AG04450 (cell line): ENCODE data around the gene ILDR1. TPM values are rescaled to one million over a fixed set of nuclear protein-coding genes. Genes with fewer than 3 reads are reported as not detected.
"Not testable (repeated sequence)": the region's sequence is repeated elsewhere in the genome, so short reads cannot be mapped to it uniquely, and the experiment has no call there.

Experiments
- CTCF ChIA-PET: fragments of 300-600, 350-600 bp; formaldehyde crosslinking; extraction: SDS; loops from one replicate; lab custom pipeline; 2022; ENCODE audit warnings: antibody characterized with exemption, inconsistent platforms; lab: Charles Lee
- POLR2A ChIA-PET: fragments of 350-600 bp; formaldehyde crosslinking; extraction: SDS; loops from one replicate; lab custom pipeline; 2021; ENCODE audit warnings: antibody characterized with exemption, inconsistent platforms; lab: Yijun Ruan, JAX
- DNase-seq: peaks from one replicate; pipeline ENCODE4 v3.0.0-alpha.2; 2011; ENCODE audit warnings: low read depth, low spot score
- H3K27ac ChIP-seq: one replicate; pipeline ENCODE4 v1.5.1; 2012; ENCODE audit warnings: low read depth, low read length, control low read depth
- H3K27me3 ChIP-seq: one replicate; pipeline ENCODE4 v1.6.0; 2012; ENCODE audit warnings: low read length; ENCODE audit not compliant: control insufficient read depth, insufficient read depth
- H3K4me3 ChIP-seq: 2 replicates; pipeline ENCODE4 v1.5.1; 2011; ENCODE audit warnings: mild to moderate bottlenecking, low read depth, low read length, control low read depth
- H3K9me3 ChIP-seq: 2 replicates; pipeline ENCODE4 v1.5.1; 2012; ENCODE audit warnings: low read length; ENCODE audit not compliant: control insufficient read depth, insufficient read depth
- polyA plus RNA-seq: library from polyadenylated mRNA; depleted of rRNA; stranded (reverse); fragments of >200 nt; gene quantifications from 2 replicates; pipeline ENCODE4 v1.2.3, GENCODE V29; 2011
- TF ChIP-seq, protein P1 (sequence below): IDR thresholded peaks from 2 replicates; pipeline ENCODE4 v1.5.1; 2011; ENCODE audit warnings: low read depth, low read length, control low read depth, inconsistent platforms

The ILDR1 gene
- polyA plus RNA-seq, 1 experiment: not detected

DNA sequence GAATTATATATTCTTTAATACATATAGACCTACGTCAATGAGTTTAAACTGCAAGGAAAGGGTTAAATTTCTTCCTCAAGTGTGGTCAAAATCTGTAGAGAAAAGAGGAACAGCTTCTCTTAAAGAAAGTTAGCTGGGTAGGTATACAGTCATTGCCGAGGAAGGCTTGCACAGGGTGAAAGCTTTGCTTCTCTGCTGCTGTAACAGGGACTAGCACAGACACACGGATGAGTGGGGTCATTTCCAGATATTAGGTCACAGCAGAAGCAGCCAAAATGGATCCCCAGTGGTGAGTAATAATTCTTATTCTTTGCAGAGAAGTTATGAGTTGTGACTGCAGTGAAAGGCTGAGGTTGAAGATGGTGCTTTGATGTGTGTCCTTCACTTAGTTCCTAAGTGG, 33.2 kb upstream of the ILDR1 start, which contains the start of gene CD86:
CD86 (plus strand) TSS at position 148 of the 400 bp plus-strand sequence; CDS start at position 276, 128 bp downstream.
- H3K27ac ChIP-seq: no peak within 1 kb of the TSS
- no peak within 1 kb of the TSS for H3K4me3 ChIP-seq
- no peaks in the 10 kb centered on the region for H3K9me3 ChIP-seq
- TF ChIP-seq, protein P1, sequence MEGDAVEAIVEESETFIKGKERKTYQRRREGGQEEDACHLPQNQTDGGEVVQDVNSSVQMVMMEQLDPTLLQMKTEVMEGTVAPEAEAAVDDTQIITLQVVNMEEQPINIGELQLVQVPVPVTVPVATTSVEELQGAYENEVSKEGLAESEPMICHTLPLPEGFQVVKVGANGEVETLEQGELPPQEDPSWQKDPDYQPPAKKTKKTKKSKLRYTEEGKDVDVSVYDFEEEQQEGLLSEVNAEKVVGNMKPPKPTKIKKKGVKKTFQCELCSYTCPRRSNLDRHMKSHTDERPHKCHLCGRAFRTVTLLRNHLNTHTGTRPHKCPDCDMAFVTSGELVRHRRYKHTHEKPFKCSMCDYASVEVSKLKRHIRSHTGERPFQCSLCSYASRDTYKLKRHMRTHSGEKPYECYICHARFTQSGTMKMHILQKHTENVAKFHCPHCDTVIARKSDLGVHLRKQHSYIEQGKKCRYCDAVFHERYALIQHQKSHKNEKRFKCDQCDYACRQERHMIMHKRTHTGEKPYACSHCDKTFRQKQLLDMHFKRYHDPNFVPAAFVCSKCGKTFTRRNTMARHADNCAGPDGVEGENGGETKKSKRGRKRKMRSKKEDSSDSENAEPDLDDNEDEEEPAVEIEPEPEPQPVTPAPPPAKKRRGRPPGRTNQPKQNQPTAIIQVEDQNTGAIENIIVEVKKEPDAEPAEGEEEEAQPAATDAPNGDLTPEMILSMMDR: no peak
- no peaks in the 10 kb centered on the region for H3K27me3 ChIP-seq
- ChIA-PET POLR2A (no interaction called here), CTCF (no interaction called here)
- no peak for DNase-seq

DNA sequence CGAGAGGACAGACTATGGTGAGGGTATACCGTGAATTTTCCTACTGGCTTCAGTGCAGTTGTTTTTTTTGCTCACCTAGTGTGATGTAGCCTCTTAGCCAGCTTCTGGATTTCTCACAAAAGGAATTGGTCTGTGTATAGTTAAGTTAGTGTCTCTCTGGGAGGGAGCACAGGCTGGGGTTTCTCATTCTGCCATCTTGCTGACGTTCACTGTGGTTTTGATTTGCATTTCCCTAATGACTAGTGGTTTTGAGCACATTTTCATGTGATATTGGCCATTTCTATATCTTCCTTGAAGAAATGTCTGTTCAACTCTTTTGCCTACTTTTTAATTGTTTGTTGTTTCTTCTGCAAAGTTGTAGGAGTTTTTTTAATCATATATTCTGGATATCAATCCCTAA, 30.9 kb upstream of the ILDR1 start:
- POLR2A ChIA-PET: no interaction called here
- no peaks in the 10 kb centered on the region for H3K9me3 ChIP-seq

DNA sequence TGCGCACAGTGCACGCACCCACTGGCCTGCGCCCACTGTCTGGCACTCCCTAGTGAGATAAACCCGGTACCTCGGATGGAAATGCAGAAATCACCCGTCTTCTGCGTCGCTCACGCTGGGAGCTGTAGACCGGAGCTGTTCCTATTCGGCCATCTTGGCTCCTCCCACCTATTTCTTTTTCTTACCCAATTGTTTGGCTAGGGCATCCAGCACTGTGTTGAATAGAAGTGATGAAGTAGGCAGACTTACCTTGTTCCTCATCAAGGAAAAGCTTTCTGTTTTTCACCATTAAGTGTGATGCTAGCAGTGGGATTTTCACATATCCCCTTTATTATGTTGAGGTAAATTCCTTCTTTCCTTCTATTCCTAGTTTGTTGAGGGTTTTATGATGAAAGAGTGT, 25.7 kb upstream of the ILDR1 start:
- POLR2A ChIA-PET, DNase-seq, H3K27me3 ChIP-seq, CTCF ChIA-PET, H3K9me3 ChIP-seq, H3K4me3 ChIP-seq, H3K27ac ChIP-seq: not testable (repeated sequence)

More for the DNA sequence above, 30.9 kb upstream of the ILDR1 start:
- no peak overlapping the region for H3K4me3 ChIP-seq
- CTCF ChIA-PET: no interaction called here
- TF ChIP-seq, protein P1: no peak
- DNase-seq: no peak
- no peak overlapping the region for H3K27ac ChIP-seq
- no peaks in the 10 kb centered on the region for H3K27me3 ChIP-seq

DNA sequence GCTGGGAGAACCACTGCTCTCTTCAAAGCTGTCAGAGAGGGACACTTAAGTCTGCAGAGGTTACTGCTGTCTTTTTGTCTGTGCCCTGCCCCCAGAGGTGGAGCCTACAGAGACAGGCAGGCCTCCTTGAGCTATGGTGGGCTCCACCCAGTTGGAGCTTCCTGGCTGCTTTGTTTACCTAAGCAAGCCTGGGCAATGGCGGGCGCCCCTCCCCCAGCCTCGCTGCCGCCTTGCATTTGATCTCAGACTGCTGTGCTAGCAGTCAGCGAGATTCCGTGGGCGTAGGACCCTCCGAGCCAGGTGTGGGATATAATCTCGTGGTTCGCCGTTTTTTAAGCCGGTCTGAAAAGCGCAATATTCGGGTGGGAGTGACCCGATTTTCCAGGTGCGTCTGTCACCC, 25.2 kb upstream of the ILDR1 start:
- H3K27ac ChIP-seq, H3K4me3 ChIP-seq, H3K9me3 ChIP-seq, DNase-seq, POLR2A ChIA-PET, CTCF ChIA-PET, H3K27me3 ChIP-seq: not testable (repeated sequence)

DNA sequence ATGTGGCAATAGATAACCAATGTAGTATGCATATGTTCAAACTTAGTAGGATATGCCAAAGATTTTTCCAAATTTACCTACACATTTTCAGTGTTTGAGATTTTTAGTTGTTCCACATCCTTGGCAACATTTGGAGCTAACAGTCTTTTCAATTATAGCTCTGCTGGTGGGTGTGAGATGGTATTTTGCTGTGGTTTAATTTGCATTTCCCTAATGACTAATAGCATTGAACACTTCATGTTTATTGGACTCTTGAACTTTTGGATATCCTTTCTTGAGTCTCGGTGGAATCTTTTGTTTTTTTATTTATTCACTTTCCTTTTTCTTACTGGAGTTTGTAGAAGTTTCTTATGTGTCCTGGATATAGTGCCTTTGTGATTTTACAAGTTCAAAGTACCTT, 11.0 kb upstream of the ILDR1 start:
- no peak overlapping the region for H3K27ac ChIP-seq
- TF ChIP-seq, protein P1: no peak
- no peak for DNase-seq
- peaks cover 5% of the 10 kb centered on the region; the same call in 1 of the 2 replicates for H3K9me3 ChIP-seq
- ChIA-PET CTCF (no interaction called here), POLR2A (no interaction called here)
- no peaks in the 10 kb centered on the region for H3K27me3 ChIP-seq
- H3K4me3 ChIP-seq: no peak overlapping the region

DNA sequence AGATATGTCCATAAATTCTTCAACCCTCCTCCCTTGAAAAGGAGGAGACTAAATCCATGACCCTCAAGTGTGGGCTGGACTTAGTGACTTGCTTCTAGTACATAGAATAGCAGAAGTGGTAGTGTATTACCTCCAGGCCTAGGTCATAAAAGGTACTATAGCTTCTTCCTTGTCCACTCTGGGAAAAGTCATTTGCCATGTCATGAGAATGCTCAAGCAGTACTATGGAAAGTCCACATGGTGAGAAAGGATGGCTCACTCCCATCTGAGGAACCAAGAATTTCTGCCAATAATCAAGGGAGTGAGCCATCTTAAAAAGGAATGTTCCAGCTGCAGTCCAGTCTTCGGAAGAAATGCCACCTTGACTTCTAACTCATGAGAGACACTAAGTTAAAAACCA, 10.5 kb upstream of the ILDR1 start:
- CTCF ChIA-PET: no interaction called here
- no peak for DNase-seq

More for the DNA sequence above, 10.5 kb upstream of the ILDR1 start:
- Histone ChIP-seq H3K27me3 (no peaks in the 10 kb centered on the region), H3K9me3 (peaks cover 5% of the 10 kb centered on the region; the same call in 1 of the 2 replicates), H3K4me3 (no peak overlapping the region), H3K27ac (no peak overlapping the region)
- POLR2A ChIA-PET: no interaction called here
- TF ChIP-seq, protein P1: no peak
